Right ventricle myocardium superior (tissue), 1 donor: ENCODE measurements around the gene C1QTNF7. TPM values are rescaled to one million over a fixed set of nuclear protein-coding genes. Genes with fewer than 3 reads are reported as not detected.
A peak's percentile ranks its signal among the peaks of the same experiment; 100 is the strongest.

Experiments
- ATAC-seq: fragments of 200-7000 bp; cut with Tn5 transposase; one replicate; pipeline ENCODE4 v1.9.1; 2020; ENCODE audit warnings: mild to moderate bottlenecking; ENCODE audit not compliant: poor library complexity
- DNase-seq: peaks from one replicate; pipeline ENCODE4 v3.0.0-alpha.2; 2020
- intact Hi-C: fragments of 100-400 bp; cut with DNase I; formaldehyde crosslinking; loops from one replicate; pipeline ENCODE4 v1.11.2; 2022
- total RNA-seq: library from RNA; stranded (reverse); fragmentation: NEBNext Ultra II Directional; extraction: Animal tissue kit (Norgen Biotek cat#: 25700); gene quantifications from one replicate; pipeline ENCODE4 v1.2.1, GENCODE V29; 2021
- donor health status: DM: no; HTN: yes; CAD: no; lungs with severe emphysema.

C1QTNF7 gene
- total RNA-seq, 1 donor from 2014 or later = 1.9 TPM

- ATAC-seq (no peak), DNase-seq (no peak)
- intact Hi-C loops = loop anchor here (10.0 kb wide), 1 partner anchor 157 kb away; no protein-coding TSS in a partner anchor
These were observed 60.3 kb downstream of the C1QTNF7 start for GRCh38 chr4:15488136-15488535.

GRCh38 chr4:15488658-15489470 lies 61.0 kb downstream of the C1QTNF7 start:
- ATAC-seq (peak; percentile 81), DNase-seq (no peak)
- intact Hi-C loops = loop anchor here (10.0 kb wide), 1 partner anchor 156 kb away; no protein-coding TSS in a partner anchor

- intact Hi-C loops = loop anchor here (10.0 kb wide), 1 partner anchor 155 kb away; no protein-coding TSS in a partner anchor
- no peak for DNase-seq
- ATAC-seq = peak; percentile 32
These were observed 61.7 kb downstream of the C1QTNF7 start for GRCh38 chr4:15489551-15489950.

- DNase-seq (no peak), ATAC-seq (peak; percentile 34)
- intact Hi-C loops = no loop called here
These were observed 65.6 kb downstream of the C1QTNF7 start for GRCh38 chr4:15493411-15493810.

GRCh38 chr4:15495621-15496020 lies 67.8 kb downstream of the C1QTNF7 start:
- ATAC-seq (peak; percentile 77), DNase-seq (no peak)
- intact Hi-C loops = no loop called here

Other genes with a start within 250 kb of the C1QTNF7 start
- 6.7 TPM for gene CC2D2A, start 41.8 kb downstream of the C1QTNF7 start, total RNA-seq
- 99.0 TPM for gene FBXL5, start 227.3 kb downstream of the C1QTNF7 start, total RNA-seq